Fibroblast of peridontal ligament (primary cell): ENCODE results near the gene CLCNKB.
"Not testable (repeated sequence)": the region's sequence is repeated elsewhere in the genome, so short reads cannot be mapped to it uniquely, and the experiment has no call there.

Source experiments
- DNase-seq: peaks from one replicate; pipeline ENCODE4 v3.0.0-alpha.2; 2010; ENCODE audit errors: extremely low read depth

The CLCNKB gene

GRCh38 chr1:16057314-16057915 is 13.8 kb downstream of the CLCNKB start:
- DNase-seq: not testable (repeated sequence)

- DNase-seq: not testable (repeated sequence)
These were observed 15.0 kb downstream of the CLCNKB start for GRCh38 chr1:16058394-16059120.

GRCh38 chr1:16061266-16061665 is 17.7 kb downstream of the CLCNKB start:
- no peak for DNase-seq

- not testable (repeated sequence) for DNase-seq
These were observed 18.6 kb downstream of the CLCNKB start for GRCh38 chr1:16061989-16062686.

GRCh38 chr1:16062687-16063075 is 19.1 kb downstream of the CLCNKB start:
- DNase-seq: not testable (repeated sequence)

GRCh38 chr1:16063226-16063829 is 19.7 kb downstream of the CLCNKB start:
- DNase-seq: no peak

GRCh38 chr1:16063921-16064320 is 20.3 kb downstream of the CLCNKB start:
- no peak for DNase-seq

GRCh38 chr1:16064536-16065268 is 21.1 kb downstream of the CLCNKB start:
- DNase-seq: no peak

GRCh38 chr1:16065269-16065576 is 21.6 kb downstream of the CLCNKB start:
- DNase-seq: no peak

- no peak for DNase-seq
These were observed 22.7 kb downstream of the CLCNKB start for GRCh38 chr1:16066245-16066644.

- DNase-seq: no peak
These were observed 23.7 kb downstream of the CLCNKB start for GRCh38 chr1:16067127-16067768.

- no peak for DNase-seq
These were observed 24.4 kb downstream of the CLCNKB start for GRCh38 chr1:16067933-16068332.

GRCh38 chr1:16068356-16069270 is 25.0 kb downstream of the CLCNKB start:
- no peak for DNase-seq

GRCh38 chr1:16070640-16071355 is 27.2 kb downstream of the CLCNKB start:
- no peak for DNase-seq

- DNase-seq: no peak
These were observed 28.0 kb downstream of the CLCNKB start for GRCh38 chr1:16071614-16072013.

GRCh38 chr1:16072095-16072494 is 28.5 kb downstream of the CLCNKB start:
- no peak for DNase-seq

- DNase-seq: no peak
These were observed 29.3 kb downstream of the CLCNKB start for GRCh38 chr1:16072616-16073484.

- DNase-seq: no peak
These were observed 30.0 kb downstream of the CLCNKB start, which contains the start of gene FAM131C for GRCh38 chr1:16073490-16074119. Gene FAM131C, minus strand, starts transcription at chr1:16073651. Its CDS starts 209 bp downstream, at chr1:16073442.
